Osteoblast (primary cell): ENCODE results near the gene GIPC2. TPM values are rescaled to one million over a fixed set of nuclear protein-coding genes. Genes with fewer than 3 reads are reported as not detected.

Experiments used
- DNase-seq: peaks from one replicate; pipeline ENCODE4 v3.0.0; 2011; ENCODE audit warnings: low spot score, mixed read lengths; ENCODE audit not compliant: insufficient read length; ENCODE audit errors: missing footprints
- H2AFZ ChIP-seq: 2 replicates; pipeline ENCODE4 v1.6.0; 2011; ENCODE audit warnings: mild to moderate bottlenecking, low read length
- H3K27ac ChIP-seq: 2 replicates; pipeline ENCODE4 v1.5.1; 2011; ENCODE audit warnings: mild to moderate bottlenecking, low read depth, low read length, moderate library complexity
- H3K27me3 ChIP-seq: 2 replicates; pipeline ENCODE4 v1.6.0; 2012; ENCODE audit warnings: mild to moderate bottlenecking, control low read depth, inconsistent platforms, low read length, moderate library complexity; ENCODE audit not compliant: insufficient read depth
- H3K36me3 ChIP-seq: 2 replicates; pipeline ENCODE4 v1.5.1; 2011; ENCODE audit warnings: mild to moderate bottlenecking, low read length, control low read depth, moderate library complexity; ENCODE audit not compliant: insufficient read depth
- H3K4me1 ChIP-seq: 2 replicates; pipeline ENCODE4 v1.5.1; 2011; ENCODE audit warnings: mild to moderate bottlenecking, low read length, control low read depth, moderate library complexity; ENCODE audit not compliant: insufficient read depth
- H3K4me2 ChIP-seq: 2 replicates; pipeline ENCODE4 v1.6.0; 2011; ENCODE audit warnings: mild to moderate bottlenecking, low read length; ENCODE audit not compliant: insufficient read depth
- H3K4me3 ChIP-seq: fragments of 200-600 bp; sonication (generic); 3 replicates; pipeline ENCODE4 v1.5.1; 2012; ENCODE audit warnings: mild to moderate bottlenecking, low read length, inconsistent platforms; ENCODE audit not compliant: insufficient read depth
- H3K79me2 ChIP-seq: 2 replicates; pipeline ENCODE4 v1.6.0; 2012; ENCODE audit warnings: mild to moderate bottlenecking, low read length, control low read depth, inconsistent platforms; ENCODE audit not compliant: insufficient read depth
- H3K9me3 ChIP-seq: 2 replicates; pipeline ENCODE4 v1.5.1; 2011; ENCODE audit warnings: low read depth, low read length, control low read depth
- H4K20me1 ChIP-seq: 2 replicates; pipeline ENCODE4 v1.6.0; 2012; ENCODE audit warnings: mild to moderate bottlenecking, low read length, control low read depth; ENCODE audit not compliant: insufficient read depth
- CTCF ChIP-seq: IDR thresholded peaks from 2 replicates; pipeline ENCODE4 v1.5.1; 2011; ENCODE audit warnings: mild to moderate bottlenecking, low read depth, low read length, moderate library complexity; ENCODE audit errors: extremely low read depth
- total RNA-seq: library from RNA; depleted of rRNA; stranded (reverse); fragments of >200 nt; gene quantifications from 2 replicates; pipeline ENCODE4 v1.2.3, GENCODE V29; 2012

GIPC2 gene
- total RNA-seq, 1 donor: 0.36 TPM

GRCh38 chr1:78003882-78004718 is 41.7 kb upstream of the GIPC2 start:
- no peaks in the 10 kb centered on the region for H3K27me3 ChIP-seq
- peaks cover 7% of the 10 kb centered on the region for H3K36me3 ChIP-seq
- H4K20me1 ChIP-seq: peaks cover 22% of the 10 kb centered on the region
- H3K4me2 ChIP-seq: peak overlapping the region; percentile 95
- peak overlapping the region; percentile 78 for H2AFZ ChIP-seq
- no peaks in the 10 kb centered on the region for H3K9me3 ChIP-seq
- no peak for TF ChIP-seq CTCF
- DNase-seq: no peak
- peak overlapping the region; percentile 97 for H3K27ac ChIP-seq
- peak overlapping the region; percentile 86 for H3K4me3 ChIP-seq
- H3K79me2 ChIP-seq: peaks cover 58% of the 10 kb centered on the region
- H3K4me1 ChIP-seq: peaks cover 20% of the 10 kb centered on the region

- Histone ChIP-seq H3K36me3 (peaks cover 7% of the 10 kb centered on the region), H3K9me3 (no peaks in the 10 kb centered on the region), H2AFZ (peak within 1 kb of the TSS; percentile 78), H3K4me1 (peaks cover 25% of the 10 kb centered on the region), H3K4me3 (peak within 1 kb of the TSS; percentile 86), H3K4me2 (peak within 1 kb of the TSS; percentile 95), H3K27ac (peak within 1 kb of the TSS; percentile 97), H3K27me3 (no peaks in the 10 kb centered on the region), H4K20me1 (peaks cover 30% of the 10 kb centered on the region), H3K79me2 (peaks cover 66% of the 10 kb centered on the region)
- no peak for TF ChIP-seq CTCF
- peak; percentile 30 for DNase-seq
Observed at GRCh38 chr1:78004719-78005447, 40.9 kb upstream of the GIPC2 start, which contains the start of gene DNAJB4. TSS of gene DNAJB4 (plus strand) at chr1:78004939. CDS start at chr1:78005111, 172 bp downstream.

DNA sequence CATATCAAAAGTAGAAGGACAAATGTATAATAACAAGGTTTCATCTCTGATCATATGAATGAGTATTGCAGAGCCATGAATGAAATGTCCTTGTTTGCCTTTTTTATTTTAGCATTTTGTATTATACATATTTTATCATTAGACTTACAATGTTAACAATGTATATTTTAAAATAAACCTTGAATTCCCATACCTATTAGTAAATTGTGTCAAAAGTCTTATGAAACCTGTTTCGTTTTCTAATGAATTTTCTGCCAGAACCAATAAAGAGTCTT is 40.4 kb upstream of the GIPC2 start:
- Histone ChIP-seq H3K36me3 (peaks cover 7% of the 10 kb centered on the region), H3K4me1 (peaks cover 25% of the 10 kb centered on the region), H3K4me2 (peak overlapping the region; percentile 95), H4K20me1 (peaks cover 33% of the 10 kb centered on the region), H3K27me3 (no peaks in the 10 kb centered on the region), H3K27ac (peak overlapping the region; percentile 97), H3K9me3 (no peaks in the 10 kb centered on the region), H3K79me2 (peaks cover 66% of the 10 kb centered on the region), H3K4me3 (peak overlapping the region; percentile 86), H2AFZ (no peak overlapping the region)
- TF ChIP-seq CTCF: no peak
- no peak for DNase-seq

DNA sequence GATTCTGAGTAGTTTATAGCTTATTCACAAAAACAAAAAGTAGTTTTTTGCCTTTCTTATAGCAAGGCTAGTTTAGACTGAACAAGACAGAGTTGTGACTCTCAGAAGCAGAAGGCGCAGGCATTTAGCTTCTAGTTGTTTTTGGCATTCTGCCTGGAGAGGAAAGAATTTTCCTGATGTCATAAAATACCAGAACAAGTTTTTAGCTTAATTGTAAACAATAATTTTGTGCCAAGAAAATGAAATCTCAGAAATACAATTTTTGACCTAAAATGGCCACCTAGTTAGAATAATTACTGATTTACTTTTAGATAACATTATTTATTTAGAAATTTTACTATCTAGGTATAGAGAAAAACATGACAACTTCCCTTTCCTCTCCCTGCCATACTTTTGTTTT is 40.0 kb upstream of the GIPC2 start:
- Histone ChIP-seq H3K4me3 (peak overlapping the region; percentile 86), H3K27ac (peak overlapping the region; percentile 97)

More for the DNA sequence above, 40.0 kb upstream of the GIPC2 start:
- TF ChIP-seq CTCF: no peak
- peaks cover 37% of the 10 kb centered on the region for H4K20me1 ChIP-seq
- peaks cover 7% of the 10 kb centered on the region for H3K36me3 ChIP-seq
- peaks cover 67% of the 10 kb centered on the region for H3K79me2 ChIP-seq
- H3K27me3 ChIP-seq: no peaks in the 10 kb centered on the region
- no peak for DNase-seq
- peak overlapping the region; percentile 95 for H3K4me2 ChIP-seq
- no peaks in the 10 kb centered on the region for H3K9me3 ChIP-seq
- H3K4me1 ChIP-seq: peaks cover 25% of the 10 kb centered on the region
- no peak overlapping the region for H2AFZ ChIP-seq
